Measurements from ENCODE around the gene FBXL7. TPM values are rescaled to one million over a fixed set of nuclear protein-coding genes. Genes with fewer than 3 reads are reported as not detected.

FBXL7 gene
- total RNA-seq, 2 experiments from 2014 or later, result not detected

DNA sequence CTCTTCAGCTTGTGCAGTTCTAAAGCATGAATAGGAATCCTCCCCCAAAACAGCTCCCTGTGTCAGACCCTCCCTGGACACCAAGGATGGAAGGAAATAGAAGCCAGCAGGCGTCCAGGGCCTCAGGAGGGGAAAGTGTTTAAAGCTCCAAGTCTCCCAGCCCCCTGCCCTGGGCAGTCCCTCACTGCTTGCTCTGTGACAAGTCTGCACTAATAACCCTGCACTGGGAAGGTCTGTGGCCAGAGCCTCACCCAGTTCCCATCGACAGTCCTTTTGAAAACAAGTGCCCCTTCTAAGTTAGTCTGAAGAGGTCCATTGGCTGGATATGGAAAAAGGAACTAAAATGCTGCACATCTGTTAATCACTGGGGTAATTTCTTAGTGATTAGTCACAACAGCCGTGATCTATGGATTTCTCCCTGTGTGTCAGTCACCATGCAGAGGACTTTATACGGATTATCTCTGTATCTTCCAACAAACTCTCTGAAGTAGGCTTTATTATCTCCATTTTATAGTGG is 195.3 kb downstream of the FBXL7 start:
- DNase-seq (no peak), ATAC-seq (ENCODE audit: low read depth) (no peak)
- Mint-ChIP-seq H3K9me3 (no peaks in the 10 kb centered on the region), H3K27ac (no peak overlapping the region), H3K36me3 (no peaks in the 10 kb centered on the region), H3K4me3 (no peak overlapping the region), H3K27me3 (no peaks in the 10 kb centered on the region), H3K4me1 (no peaks in the 10 kb centered on the region)
- POLR2A ChIA-PET, result no interaction called here

GRCh38 chr5:15700373-15700772 is 200.4 kb downstream of the FBXL7 start:
- Mint-ChIP-seq H3K27me3 (no peaks in the 10 kb centered on the region), H3K36me3 (no peaks in the 10 kb centered on the region), H3K9me3 (no peaks in the 10 kb centered on the region), H3K27ac (no peak overlapping the region), H3K4me1 (no peaks in the 10 kb centered on the region), H3K4me3 (no peak overlapping the region)
- DNase-seq, result no peak
- ATAC-seq (ENCODE audit: low read depth), result no peak
- POLR2A ChIA-PET, result no interaction called here

GRCh38 chr5:15702102-15702501 is 202.1 kb downstream of the FBXL7 start:
- H3K36me3 Mint-ChIP-seq, result no peaks in the 10 kb centered on the region
- H3K27ac Mint-ChIP-seq, result no peak overlapping the region
- DNase-seq (no peak), ATAC-seq (ENCODE audit: low read depth) (no peak)
- no peak overlapping the region for H3K4me3 Mint-ChIP-seq
- H3K27me3 Mint-ChIP-seq, result no peaks in the 10 kb centered on the region
- H3K9me3 Mint-ChIP-seq, result peaks cover 2% of the 10 kb centered on the region
- no peaks in the 10 kb centered on the region for H3K4me1 Mint-ChIP-seq
- POLR2A ChIA-PET, result no interaction called here

GRCh38 chr5:15703901-15704300 is 203.9 kb downstream of the FBXL7 start:
- Mint-ChIP-seq H3K9me3 (peaks cover 2% of the 10 kb centered on the region), H3K27ac (no peak overlapping the region), H3K36me3 (no peaks in the 10 kb centered on the region), H3K4me1 (no peaks in the 10 kb centered on the region), H3K27me3 (no peaks in the 10 kb centered on the region), H3K4me3 (no peak overlapping the region)
- DNase-seq (no peak), ATAC-seq (ENCODE audit: low read depth) (no peak)
- POLR2A ChIA-PET, result no interaction called here

GRCh38 chr5:15704397-15704947 is 204.5 kb downstream of the FBXL7 start:
- POLR2A ChIA-PET, result no interaction called here
- no peaks in the 10 kb centered on the region for H3K4me1 Mint-ChIP-seq
- H3K9me3 Mint-ChIP-seq, result peaks cover 2% of the 10 kb centered on the region
- H3K27me3 Mint-ChIP-seq, result no peaks in the 10 kb centered on the region
- no peak overlapping the region for H3K4me3 Mint-ChIP-seq
- H3K36me3 Mint-ChIP-seq, result no peaks in the 10 kb centered on the region
- DNase-seq (no peak), ATAC-seq (ENCODE audit: low read depth) (no peak)
- no peak overlapping the region for H3K27ac Mint-ChIP-seq

- Mint-ChIP-seq H3K27me3 (no peaks in the 10 kb centered on the region), H3K36me3 (no peaks in the 10 kb centered on the region), H3K4me3 (no peak overlapping the region), H3K9me3 (peaks cover 2% of the 10 kb centered on the region), H3K4me1 (no peaks in the 10 kb centered on the region), H3K27ac (no peak overlapping the region)
- DNase-seq (no peak), ATAC-seq (ENCODE audit: low read depth) (no peak)
- POLR2A ChIA-PET, result no interaction called here
Observed at GRCh38 chr5:15707631-15708030, 207.7 kb downstream of the FBXL7 start.

- no peaks in the 10 kb centered on the region for H3K36me3 Mint-ChIP-seq
- peaks cover 3% of the 10 kb centered on the region for H3K9me3 Mint-ChIP-seq
- H3K4me3 Mint-ChIP-seq, result no peak overlapping the region
- POLR2A ChIA-PET, result no interaction called here
- ATAC-seq (ENCODE audit: low read depth) (no peak), DNase-seq (no peak)
- no peak overlapping the region for H3K27ac Mint-ChIP-seq
- no peaks in the 10 kb centered on the region for H3K4me1 Mint-ChIP-seq
- no peaks in the 10 kb centered on the region for H3K27me3 Mint-ChIP-seq
Observed at GRCh38 chr5:15711892-15712291, 211.9 kb downstream of the FBXL7 start.

DNA sequence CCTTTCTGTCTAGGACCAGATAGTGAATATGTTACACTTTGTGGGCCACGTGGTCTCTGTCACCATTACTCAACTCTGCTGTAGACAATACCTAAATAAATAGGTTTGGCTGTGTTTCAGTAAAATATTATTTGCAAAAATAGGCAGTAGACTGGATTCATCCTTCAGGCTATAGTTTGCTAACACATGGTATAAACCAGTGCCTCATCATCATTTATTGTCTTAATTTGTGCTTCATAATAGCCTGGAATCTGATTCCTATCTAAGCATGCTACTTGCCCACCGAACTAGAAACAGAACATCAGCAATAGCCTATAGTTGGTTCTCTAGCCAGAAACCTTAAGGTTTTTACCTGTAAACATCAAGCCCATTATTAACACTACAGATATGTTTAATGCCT is 215.6 kb downstream of the FBXL7 start:
- ATAC-seq (ENCODE audit: low read depth) (no peak), DNase-seq (no peak)
- Mint-ChIP-seq H3K36me3 (no peaks in the 10 kb centered on the region), H3K4me3 (no peak overlapping the region), H3K9me3 (peaks cover 3% of the 10 kb centered on the region), H3K27me3 (no peaks in the 10 kb centered on the region), H3K4me1 (no peaks in the 10 kb centered on the region), H3K27ac (no peak overlapping the region)
- POLR2A ChIA-PET, result no interaction called here

GRCh38 chr5:15715967-15716366 is 216.0 kb downstream of the FBXL7 start:
- Mint-ChIP-seq H3K27ac (no peak overlapping the region), H3K4me3 (no peak overlapping the region), H3K9me3 (peaks cover 3% of the 10 kb centered on the region), H3K36me3 (no peaks in the 10 kb centered on the region), H3K4me1 (no peaks in the 10 kb centered on the region), H3K27me3 (no peaks in the 10 kb centered on the region)
- ATAC-seq (ENCODE audit: low read depth) (no peak), DNase-seq (no peak)
- POLR2A ChIA-PET, result no interaction called here

- no peak for DNase-seq
- Mint-ChIP-seq H3K4me1 (no peaks in the 10 kb centered on the region), H3K27me3 (no peaks in the 10 kb centered on the region), H3K9me3 (peaks cover 3% of the 10 kb centered on the region), H3K4me3 (no peak overlapping the region), H3K36me3 (no peaks in the 10 kb centered on the region), H3K27ac (no peak overlapping the region)
- no peak for ATAC-seq (ENCODE audit: low read depth)
- POLR2A ChIA-PET, result no interaction called here
Observed at GRCh38 chr5:15717001-15717400, 217.0 kb downstream of the FBXL7 start.

DNA sequence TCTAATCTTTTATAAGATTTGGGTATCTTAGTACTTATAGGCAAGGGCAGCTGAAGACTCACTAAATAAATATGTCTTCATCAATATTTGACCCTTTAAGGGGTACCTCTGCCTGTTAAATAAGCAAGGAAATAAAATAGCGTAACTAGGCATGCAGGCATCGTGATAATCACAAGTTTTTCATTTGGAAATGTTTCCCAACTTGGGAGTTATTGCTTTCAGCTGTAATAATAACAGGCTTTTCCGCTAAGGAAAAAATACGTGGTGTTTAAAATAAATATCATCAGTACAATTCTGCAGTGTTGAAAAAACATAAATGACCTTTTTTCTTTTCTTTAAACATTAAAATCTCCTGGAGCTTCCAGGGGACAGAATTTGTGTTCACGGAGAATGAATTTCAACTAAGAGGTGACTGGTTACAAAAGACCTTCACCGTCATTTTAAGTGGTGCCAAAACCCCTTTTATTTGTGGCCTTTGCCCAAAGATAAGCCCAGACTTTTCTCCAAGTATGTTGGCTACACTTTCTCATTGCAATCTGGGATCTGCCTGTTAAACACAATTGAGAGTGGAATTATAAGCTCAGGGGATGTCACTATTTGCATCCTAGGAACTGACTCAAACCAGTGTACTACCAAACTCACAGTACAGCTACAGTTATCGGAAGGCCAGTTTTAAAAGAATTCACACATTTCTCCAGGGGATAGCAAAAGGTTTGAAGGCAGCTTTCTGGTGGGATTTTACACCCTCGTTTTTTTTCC is 218.6 kb downstream of the FBXL7 start:
- Mint-ChIP-seq H3K4me1 (no peaks in the 10 kb centered on the region), H3K27ac (no peak overlapping the region), H3K4me3 (no peak overlapping the region), H3K9me3 (peaks cover 3% of the 10 kb centered on the region), H3K27me3 (no peaks in the 10 kb centered on the region), H3K36me3 (no peaks in the 10 kb centered on the region)
- POLR2A ChIA-PET, result no interaction called here
- DNase-seq (no peak), ATAC-seq (ENCODE audit: low read depth) (no peak)

DNA sequence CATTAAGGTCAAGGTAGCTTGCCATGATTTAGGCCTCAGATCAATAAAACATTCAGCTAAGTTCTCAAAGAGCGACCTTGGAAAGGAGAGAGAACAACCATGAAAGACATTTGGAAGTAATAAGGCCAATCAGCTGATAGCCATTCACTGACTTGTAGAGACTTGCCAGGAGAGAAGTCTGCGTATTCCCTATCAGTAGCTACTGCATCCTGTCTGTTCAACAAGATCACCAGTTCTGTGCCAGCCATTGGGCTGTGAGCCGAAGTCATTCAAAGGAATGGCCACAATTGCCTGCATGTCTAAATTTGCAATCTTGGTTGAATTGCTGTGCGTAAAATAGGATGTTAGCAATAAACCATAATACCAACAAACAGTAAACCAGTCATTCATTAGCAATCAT is 219.8 kb downstream of the FBXL7 start:
- Mint-ChIP-seq H3K4me1 (no peaks in the 10 kb centered on the region), H3K36me3 (no peaks in the 10 kb centered on the region), H3K27ac (no peak overlapping the region), H3K4me3 (no peak overlapping the region), H3K27me3 (no peaks in the 10 kb centered on the region), H3K9me3 (peaks cover 2% of the 10 kb centered on the region)
- DNase-seq (no peak), ATAC-seq (ENCODE audit: low read depth) (no peak)
- POLR2A ChIA-PET, result no interaction called here

DNA sequence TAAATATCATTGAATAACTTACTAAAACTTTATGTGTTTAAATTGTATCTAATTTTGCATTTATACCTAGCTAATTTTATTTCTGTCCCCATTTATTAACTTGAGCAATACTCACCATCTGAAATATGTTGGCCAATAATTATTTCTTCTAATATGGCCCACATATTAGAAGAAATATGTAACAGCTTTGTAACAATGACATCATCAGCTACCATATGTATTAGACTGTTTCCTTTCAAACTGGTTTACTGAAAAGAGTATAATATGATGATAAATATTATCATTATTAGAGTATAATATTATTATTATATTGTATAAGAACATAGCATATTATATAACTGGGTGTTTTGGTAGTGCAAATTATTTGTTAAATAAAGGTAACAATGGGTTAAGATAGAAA is 220.5 kb downstream of the FBXL7 start:
- H3K4me3 Mint-ChIP-seq, result no peak overlapping the region
- no peaks in the 10 kb centered on the region for H3K4me1 Mint-ChIP-seq
- DNase-seq, result no peak
- no peaks in the 10 kb centered on the region for H3K36me3 Mint-ChIP-seq
- no peaks in the 10 kb centered on the region for H3K27me3 Mint-ChIP-seq
- no peak for ATAC-seq (ENCODE audit: low read depth)
- peaks cover 3% of the 10 kb centered on the region for H3K9me3 Mint-ChIP-seq
- H3K27ac Mint-ChIP-seq, result no peak overlapping the region
- POLR2A ChIA-PET, result no interaction called here

GRCh38 chr5:15722305-15722704 is 222.3 kb downstream of the FBXL7 start:
- Mint-ChIP-seq H3K4me1 (no peaks in the 10 kb centered on the region), H3K36me3 (no peaks in the 10 kb centered on the region), H3K9me3 (peaks cover 5% of the 10 kb centered on the region), H3K4me3 (no peak overlapping the region), H3K27ac (no peak overlapping the region), H3K27me3 (no peaks in the 10 kb centered on the region)
- no peak for DNase-seq
- POLR2A ChIA-PET, result no interaction called here
- ATAC-seq (ENCODE audit: low read depth), result no peak
